CMK (cell line): ENCODE measurements around the gene MRFAP1L1.
"Not testable (repeated sequence)": the region's sequence is repeated elsewhere in the genome, so short reads cannot be mapped to it uniquely, and the experiment has no call there.

Source experiments
- DNase-seq: peaks from one replicate; pipeline ENCODE4 v3.0.0-alpha.2; 2010; ENCODE audit warnings: low read depth

MRFAP1L1 gene

DNA sequence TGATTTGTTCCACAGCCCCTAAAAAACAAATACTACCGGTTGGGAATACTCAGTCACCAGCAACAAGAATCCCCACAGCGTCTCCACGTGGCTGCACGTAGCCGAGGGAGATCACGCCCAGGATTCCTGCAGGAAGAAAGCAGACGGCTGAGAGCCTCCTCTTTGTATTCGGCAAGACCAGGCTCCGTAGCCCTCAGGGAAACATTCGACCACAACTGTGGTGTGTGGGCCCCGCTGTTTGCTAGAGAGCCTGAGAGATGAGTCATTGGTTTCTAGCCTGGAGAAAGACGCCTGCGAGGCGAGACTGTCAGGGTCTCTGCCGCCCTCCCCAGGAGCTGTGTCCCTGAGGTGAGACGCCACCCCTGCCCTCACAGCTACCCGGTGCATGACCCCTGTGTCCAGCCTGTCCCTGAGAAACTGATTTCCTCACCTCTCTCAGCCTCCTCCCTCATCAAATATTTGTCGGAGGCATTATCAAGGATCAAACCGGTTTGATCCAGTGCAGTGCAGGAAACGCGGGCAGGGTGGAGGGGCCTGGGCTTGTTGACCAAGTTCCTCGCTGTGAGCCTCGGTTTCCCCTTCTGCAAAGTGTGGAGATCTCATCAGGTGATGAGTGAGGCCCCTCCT lies 20.7 kb downstream of the MRFAP1L1 start:
- no peak for DNase-seq

DNA sequence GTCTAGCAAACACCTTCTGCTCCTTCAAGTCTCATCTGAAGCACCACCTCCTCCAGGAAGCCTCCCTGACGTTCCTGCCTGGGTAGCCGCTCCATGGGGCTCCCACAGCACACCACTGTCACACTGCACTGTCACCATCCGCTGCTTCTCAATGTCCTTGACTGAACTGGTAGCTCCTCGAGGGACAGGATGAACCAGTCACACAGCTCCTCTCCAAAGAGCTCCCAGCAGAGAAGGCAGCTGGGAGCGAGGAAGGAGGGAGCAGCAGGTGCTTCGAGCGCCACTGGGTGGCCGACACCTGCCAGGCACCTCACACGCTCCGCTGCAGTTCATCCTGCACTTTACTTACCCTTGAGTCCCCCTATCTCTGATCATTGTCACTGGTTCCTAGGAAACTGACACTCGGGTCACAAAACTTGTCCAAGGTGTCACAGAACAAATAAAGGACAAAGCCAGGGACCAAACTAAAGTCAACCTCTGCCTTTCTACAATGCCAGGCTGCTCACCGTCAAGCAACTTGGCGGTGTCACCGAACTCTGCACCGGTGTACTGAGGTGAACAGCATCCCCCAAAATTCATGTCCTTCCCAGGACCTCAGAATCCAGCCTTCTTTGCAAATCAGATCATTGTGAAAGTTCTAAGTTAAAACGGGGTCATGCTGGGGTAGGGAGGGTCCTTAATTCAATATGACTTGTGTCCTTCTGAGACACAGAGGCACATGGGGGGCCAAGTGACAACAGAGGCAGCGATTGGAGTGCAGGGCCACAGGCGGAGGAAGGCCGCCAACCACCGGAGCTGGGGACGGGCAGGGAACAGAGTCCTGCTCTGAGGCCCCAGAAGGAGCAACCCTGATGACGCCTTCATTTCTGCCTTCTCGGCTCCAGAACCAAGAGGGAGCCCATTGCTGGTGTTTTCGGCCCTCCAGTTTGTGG lies 21.5 kb downstream of the MRFAP1L1 start:
- DNase-seq, result no peak

DNA sequence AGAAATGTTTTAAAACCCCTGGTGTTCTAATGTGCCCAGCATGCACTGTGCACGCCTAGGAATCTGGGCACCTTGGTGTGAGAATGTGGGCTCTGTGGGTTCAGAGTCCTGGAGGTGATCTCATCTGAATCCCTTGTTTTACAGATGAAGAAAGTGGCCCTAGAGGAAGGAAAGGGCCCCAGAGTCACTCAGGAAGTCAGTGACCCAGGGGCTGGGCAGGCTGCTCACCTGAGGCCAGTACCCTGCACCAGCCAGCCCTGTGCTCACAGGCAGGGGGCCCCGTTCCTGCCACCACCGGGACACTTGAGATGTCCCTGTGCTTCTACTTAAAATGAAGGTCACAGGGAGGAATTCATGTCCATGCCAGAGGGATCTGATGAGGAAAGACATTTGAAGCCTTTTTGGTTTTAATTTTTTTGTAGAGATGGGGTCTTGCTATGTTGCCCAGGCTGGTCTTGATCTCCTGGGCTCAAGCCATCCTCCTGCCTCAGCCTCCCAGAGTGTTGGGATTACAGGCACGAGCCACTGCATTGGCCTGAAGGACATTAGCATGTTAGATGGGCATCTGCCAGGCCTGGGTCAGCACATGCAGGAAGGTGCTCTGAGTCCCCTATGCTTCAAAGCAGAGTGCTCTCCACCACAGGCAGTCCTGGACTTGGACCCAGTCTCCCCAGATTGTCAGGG lies 23.4 kb downstream of the MRFAP1L1 start:
- DNase-seq, result no peak

DNA sequence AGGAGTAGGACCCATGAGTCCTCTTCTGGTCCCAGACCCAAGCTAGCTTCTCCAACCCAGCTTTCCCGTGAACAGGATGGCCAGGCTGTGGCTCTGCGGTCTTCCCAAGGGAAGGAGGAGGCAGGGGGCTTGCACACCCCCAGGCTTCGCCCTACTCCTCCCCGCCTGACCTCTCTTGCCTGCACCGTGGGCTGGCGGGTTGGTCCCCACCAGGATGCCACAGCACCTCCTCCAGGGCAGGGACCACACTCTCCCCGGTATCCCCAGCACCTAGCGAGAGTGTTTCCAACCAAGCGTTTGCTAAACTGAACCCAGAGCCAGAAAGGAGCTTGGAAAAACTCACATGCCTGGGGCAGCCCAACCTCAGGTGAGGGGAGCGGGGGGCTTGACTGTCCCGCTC lies 25.0 kb downstream of the MRFAP1L1 start:
- no peak for DNase-seq

- DNase-seq, result no peak
Measured at GRCh38 chr4:6682862-6683590, 26.6 kb downstream of the MRFAP1L1 start.

- DNase-seq, result no peak
Measured at GRCh38 chr4:6681191-6681590, 28.5 kb downstream of the MRFAP1L1 start.

DNA sequence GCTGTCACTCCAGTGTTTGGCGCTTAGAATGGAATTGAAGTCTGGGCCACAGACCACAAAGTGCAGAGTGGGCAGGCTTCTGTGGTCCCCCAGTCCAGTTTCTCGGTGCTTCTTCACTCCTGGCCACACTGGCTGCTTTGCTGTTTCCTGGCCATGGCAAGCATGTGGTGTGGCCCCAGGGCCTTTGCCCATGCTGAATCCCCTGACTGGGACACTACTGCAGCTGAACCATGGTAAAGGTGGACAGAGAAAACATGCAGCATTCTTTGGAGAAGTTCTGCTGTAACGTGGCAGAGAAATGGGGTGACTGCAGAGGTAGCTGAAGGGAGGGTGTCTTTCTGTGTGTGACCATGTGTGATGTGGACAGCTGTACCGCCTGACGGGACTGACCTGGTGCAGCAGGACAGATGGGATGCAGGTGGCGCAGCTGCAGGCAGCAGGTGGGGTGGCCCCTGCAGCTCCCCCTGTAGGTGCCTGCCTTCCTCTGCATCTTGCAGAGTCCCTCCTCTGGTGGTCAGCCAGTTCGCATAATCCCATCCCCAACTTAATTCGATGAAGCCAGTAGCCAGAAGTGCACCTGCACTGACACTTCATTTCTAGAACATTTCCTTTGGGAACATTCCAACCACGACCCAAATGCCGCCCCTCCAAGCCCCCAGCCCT lies 29.2 kb downstream of the MRFAP1L1 start:
- no peak for DNase-seq

GRCh38 chr4:6676722-6677558 lies 32.7 kb downstream of the MRFAP1L1 start:
- DNase-seq, result no peak

GRCh38 chr4:6674500-6675149 lies 35.0 kb downstream of the MRFAP1L1 start:
- DNase-seq, result no peak

GRCh38 chr4:6673660-6674499 lies 35.8 kb downstream of the MRFAP1L1 start:
- DNase-seq, result peak; percentile 93

- DNase-seq, result not testable (repeated sequence)
Measured at GRCh38 chr4:6673191-6673659, 36.4 kb downstream of the MRFAP1L1 start.

GRCh38 chr4:6672541-6673190 lies 37.0 kb downstream of the MRFAP1L1 start:
- not testable (repeated sequence) for DNase-seq

- DNase-seq, result no peak
Measured at GRCh38 chr4:6672131-6672530, 37.5 kb downstream of the MRFAP1L1 start.

DNA sequence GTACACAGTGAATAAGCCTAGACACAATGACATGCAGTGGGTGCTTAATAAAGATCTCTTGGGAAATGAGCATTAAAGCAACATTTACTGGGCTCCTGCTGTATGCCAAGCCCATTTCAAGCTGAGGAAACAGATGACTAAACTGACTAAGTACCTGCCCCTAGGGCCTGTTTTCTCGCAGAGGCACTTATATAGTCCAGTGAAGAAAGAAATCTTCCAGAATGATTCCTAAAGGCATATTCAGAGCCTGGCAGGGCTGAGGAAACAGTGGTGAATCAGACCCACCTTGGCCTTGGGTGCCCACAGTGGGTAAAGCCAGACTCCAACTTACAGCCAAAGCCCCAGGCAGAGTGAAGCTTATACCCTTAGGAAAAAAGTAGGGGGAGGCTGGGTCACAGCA lies 38.0 kb downstream of the MRFAP1L1 start:
- DNase-seq, result no peak

GRCh38 chr4:6668391-6668790 lies 41.3 kb downstream of the MRFAP1L1 start:
- no peak for DNase-seq

DNA sequence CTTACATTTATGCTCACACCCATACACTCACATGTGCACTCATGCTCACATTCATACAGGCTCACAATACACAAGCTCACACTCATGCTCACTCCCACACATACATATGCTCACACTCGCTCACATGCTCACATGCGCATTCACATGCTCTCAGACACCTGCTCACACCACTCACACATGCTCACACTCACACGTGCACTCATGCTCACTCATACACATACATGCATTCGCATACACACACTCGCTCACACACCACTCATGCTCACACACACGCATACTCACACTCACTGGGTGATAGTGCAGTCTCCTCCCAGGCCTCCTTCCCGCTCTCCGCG lies 44.4 kb downstream of the MRFAP1L1 start:
- no peak for DNase-seq

GRCh38 chr4:6663596-6664393 lies 45.9 kb downstream of the MRFAP1L1 start:
- DNase-seq, result no peak

DNA sequence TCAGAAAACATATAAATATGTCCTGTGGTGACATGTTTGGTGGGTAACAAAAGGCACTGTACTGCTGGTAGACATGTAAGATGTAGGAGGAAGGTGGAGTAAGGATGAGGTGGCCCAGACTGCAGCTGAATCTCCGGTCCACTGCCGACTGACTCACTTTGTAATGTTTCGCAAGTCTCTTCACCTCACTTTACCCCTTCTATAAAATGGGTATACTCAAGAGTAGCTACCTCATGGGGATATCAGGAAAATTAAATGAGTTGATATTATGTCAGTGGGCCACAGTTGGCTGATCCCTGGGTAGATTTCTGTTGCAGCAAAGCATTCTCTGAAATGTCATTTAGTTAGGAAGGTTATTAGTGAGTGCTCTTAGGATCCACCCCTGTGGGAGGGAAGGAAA lies 47.1 kb downstream of the MRFAP1L1 start:
- no peak for DNase-seq
